GM21381 (cell line): Measurements from ENCODE around the gene LYPD1.

ENCODE experiments used
- ATAC-seq: cut with Tn5 transposase; IDR thresholded peaks from one replicate; pipeline ENCODE4 v1.9.1; 2021; ENCODE audit warnings: mild to moderate bottlenecking, moderate library complexity; ENCODE audit not compliant: unreplicated experiment

LYPD1 gene

GRCh38 chr2:132668987-132669907 lies 758 bp downstream of the LYPD1 start:
- ATAC-seq: no peak

DNA sequence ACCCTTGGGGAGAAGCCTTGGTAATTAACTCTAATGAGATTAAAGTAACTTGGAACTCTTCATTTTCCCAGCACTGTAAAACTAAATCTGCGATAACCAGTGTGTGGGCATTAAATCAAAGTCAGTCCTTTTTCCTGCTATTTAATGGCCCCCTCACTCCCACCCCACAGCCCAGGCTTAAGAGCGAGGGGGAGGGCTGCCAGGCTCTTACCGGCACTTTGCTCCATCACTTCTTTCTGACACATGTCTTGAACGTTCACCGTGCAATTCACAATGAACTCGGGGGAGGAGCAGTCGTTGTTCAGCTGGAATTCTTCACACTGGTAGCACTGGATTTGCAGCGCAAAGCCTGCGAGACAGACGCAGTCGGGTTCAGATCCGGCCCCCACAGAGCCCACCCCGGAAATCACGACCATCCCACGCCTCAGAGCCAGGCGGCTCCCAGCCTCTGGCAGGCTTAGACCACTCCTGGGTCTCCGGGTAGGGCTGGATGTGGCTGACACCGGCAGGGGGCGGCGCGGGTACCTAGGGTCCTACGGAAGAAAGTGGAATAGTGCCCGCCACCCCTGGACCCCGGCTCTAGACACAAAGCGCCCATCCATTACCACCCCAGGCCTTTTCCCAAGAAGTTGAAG lies 1.7 kb downstream of the LYPD1 start:
- ATAC-seq: no peak

DNA sequence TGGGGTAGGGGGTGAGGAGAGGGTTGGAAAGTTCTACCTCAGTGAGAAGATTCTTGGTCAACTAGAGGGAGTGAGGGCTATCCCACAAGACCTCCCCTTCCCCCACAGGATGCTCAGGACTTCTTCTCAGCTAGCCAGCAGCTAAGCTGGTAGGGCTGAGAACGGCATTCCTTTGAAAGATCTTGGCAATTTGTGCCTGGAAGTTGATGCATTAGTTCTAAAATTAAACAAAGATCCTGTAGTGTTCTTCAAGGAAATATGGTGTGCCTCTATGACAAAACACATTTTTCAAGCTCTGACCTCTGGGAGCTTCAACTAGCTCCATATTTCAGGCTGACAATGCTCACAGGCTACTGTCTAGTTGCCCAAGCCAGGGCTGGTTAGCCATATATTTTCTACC lies 2.3 kb downstream of the LYPD1 start:
- ATAC-seq: no peak

DNA sequence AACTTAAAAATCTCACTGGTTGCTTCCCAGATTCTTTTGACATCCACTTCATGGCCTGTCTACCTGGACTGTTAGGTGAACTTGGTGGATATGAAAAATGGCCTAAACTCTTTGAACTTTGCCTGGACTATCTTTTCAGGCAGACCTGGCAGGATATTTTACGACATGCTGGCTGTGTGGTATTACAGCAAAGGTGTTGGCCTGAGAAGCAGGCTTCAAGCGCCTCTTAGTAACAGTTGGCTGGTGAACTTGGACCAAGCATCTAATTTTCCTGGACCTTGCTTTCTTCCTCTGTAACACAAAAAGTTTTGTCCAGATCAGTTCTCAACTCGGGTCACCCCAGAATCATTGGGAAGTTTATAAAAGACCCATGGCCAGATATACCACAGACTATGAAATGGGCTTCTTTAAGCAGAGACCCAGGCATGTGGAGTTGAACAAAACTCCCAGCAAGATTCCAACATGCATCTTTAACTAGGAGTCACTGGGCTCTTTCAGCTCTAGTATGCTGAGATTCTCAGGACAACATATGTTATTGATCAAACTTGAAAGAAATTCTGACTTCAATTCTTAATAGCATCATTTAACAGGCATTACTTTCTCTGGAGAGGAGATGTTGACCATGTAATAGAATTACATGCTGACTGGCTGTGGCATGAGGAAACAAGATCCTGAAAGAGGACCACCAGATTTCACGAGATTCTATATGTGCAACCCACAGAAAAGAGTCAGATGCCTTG lies 4.4 kb downstream of the LYPD1 start:
- no peak for ATAC-seq

- ATAC-seq: no peak
These were observed 5.9 kb downstream of the LYPD1 start for GRCh38 chr2:132664096-132664495.

DNA sequence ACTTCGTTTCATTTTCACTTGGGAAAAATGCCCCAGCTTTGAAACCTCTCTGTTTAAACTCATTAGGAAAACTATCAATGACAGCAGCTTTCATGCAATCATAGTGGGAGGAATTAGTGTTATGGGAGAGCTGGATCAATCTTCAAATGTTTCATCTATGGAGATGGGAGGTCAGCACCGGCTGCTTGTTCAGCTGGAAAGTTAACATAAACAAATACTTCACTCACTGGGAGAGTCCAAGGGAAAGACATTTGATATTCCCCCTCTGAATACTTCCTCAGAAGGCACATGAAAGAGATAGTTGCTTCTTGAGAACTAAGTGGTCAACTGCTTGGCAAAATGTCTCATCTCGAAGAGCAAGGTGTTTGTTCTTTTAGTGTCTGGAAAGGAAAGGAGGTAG lies 7.3 kb downstream of the LYPD1 start:
- ATAC-seq: no peak

DNA sequence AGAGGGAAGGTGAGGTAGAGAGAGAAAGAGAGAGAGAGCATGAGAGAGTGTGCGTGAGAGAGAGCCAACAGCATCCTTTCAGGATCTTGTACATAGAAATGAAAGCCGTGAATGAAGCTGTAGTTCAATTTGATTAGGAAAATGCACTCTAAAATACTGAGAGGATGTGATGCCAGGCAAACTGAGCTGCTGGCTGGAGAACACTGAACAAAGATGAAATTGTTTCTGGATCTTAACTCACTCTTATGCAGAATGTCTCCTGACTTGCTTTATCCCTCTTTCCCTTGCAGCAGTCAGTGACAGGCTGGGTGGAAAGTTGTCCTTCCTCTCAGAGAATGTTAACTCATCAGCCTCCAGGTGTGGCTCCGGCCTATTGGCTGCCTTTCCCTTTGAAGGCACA lies 10.7 kb downstream of the LYPD1 start:
- ATAC-seq: no peak

- ATAC-seq: no peak
These were observed 13.6 kb downstream of the LYPD1 start for GRCh38 chr2:132656266-132656975.

DNA sequence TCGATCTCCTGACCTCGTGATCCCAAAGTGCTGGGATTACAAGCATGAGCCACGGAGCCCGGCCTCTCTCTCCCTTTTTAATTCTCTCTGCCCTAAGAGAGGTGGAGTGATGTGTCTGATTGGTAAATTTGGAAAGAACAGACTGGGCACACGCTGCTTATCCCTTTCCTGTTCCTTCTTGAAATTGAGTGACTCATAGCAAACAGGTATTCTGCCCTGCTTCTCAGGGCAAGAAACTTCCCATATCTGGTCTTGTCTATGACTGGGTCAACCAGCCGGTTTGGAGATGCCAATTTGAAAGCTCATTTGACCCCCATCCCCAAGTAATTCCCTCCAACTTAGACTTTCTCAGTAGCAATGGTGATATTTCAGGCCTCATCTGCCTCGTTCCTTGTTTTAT lies 15.0 kb downstream of the LYPD1 start:
- no peak for ATAC-seq

DNA sequence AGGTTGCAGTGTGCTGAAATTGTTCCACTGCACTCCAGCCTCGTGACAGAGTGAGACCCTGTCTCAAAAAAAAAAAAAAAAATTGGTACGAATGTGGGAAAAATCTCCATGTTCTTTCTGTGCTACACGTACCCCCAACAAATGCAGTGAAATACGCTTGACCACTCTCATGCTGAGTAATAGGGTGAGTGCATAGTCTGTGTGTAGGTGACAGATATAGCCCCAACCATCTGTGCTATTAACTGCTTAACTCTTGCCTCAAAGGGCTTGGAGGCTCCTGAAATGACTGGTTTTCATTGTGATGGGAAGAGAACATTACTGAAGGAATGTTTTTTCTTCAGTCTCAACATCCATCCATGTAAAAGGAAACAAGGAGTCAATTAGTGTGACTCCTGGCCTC lies 15.7 kb downstream of the LYPD1 start:
- ATAC-seq: no peak

DNA sequence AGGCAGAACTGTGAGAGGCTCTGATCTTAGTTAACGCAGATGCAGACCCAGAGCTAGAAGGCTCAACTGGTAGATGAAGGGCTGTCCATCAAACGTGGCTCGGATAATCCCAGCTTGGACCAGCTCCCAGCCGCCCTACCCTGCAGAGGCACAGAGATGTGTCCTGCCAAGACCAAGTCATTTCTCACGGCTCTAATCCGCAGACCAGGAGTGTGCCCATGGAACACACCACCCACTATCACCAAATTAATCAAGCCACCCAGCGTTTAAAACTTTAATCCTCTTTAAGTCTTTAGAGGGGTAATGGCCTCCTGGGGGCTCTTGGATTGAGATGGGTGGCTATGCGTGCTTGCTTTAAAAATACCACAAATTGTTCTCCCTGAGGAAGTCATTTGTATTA lies 17.5 kb downstream of the LYPD1 start:
- no peak for ATAC-seq

- ATAC-seq: no peak
These were observed 18.6 kb downstream of the LYPD1 start for GRCh38 chr2:132651115-132652045.

GRCh38 chr2:132646540-132647108 lies 23.4 kb downstream of the LYPD1 start:
- no peak for ATAC-seq

GRCh38 chr2:132645722-132646539 lies 24.1 kb downstream of the LYPD1 start:
- ATAC-seq: no peak

GRCh38 chr2:132645176-132645575 lies 24.8 kb downstream of the LYPD1 start:
- no peak for ATAC-seq

GRCh38 chr2:132642415-132642814 lies 27.6 kb downstream of the LYPD1 start:
- ATAC-seq: no peak

- ATAC-seq: no peak
These were observed 28.2 kb downstream of the LYPD1 start for GRCh38 chr2:132641819-132642218.

- ATAC-seq: no peak
These were observed 29.9 kb downstream of the LYPD1 start for GRCh38 chr2:132640116-132640515.
